CD14-positive monocyte (primary cell): ENCODE data around the gene CFAP410. TPM values are rescaled to one million over a fixed set of nuclear protein-coding genes. Genes with fewer than 3 reads are reported as not detected.

Experiments used
- DNase-seq, 3 donors: peaks; one replicate each; pipeline ENCODE4 v3.0.0-alpha.2; 2011 to 2022
- H2AFZ ChIP-seq: 2 replicates; pipeline ENCODE4 v1.6.0; 2012; ENCODE audit warnings: mild to moderate bottlenecking, low read depth, low read length, inconsistent platforms; ENCODE audit not compliant: insufficient read depth, poor library complexity, severe bottlenecking
- H3K27ac ChIP-seq, 2 donors: 1 replicate in 1 of 2; 2 replicates in 1 of 2; pipeline ENCODE4 v1.5.1; 2012 to 2013; ENCODE audit warnings: low read length in 2 of 2, control low read depth in 1 of 2, inconsistent platforms in 1 of 2, low read depth in 1 of 2, mild to moderate bottlenecking in 1 of 2
- H3K27me3 ChIP-seq, 2 donors: one replicate each; pipeline versions ENCODE4 v1.6.0 to v1.6.1; 2011 to 2013; ENCODE audit warnings: low read length in 2 of 2; ENCODE audit not compliant: control insufficient read depth in 2 of 2, insufficient read depth in 2 of 2
- H3K36me3 ChIP-seq, 2 donors: replicated peaks in 1 of 2; 1 replicate in 1 of 2; 2 replicates in 1 of 2; pipeline versions ENCODE4 v1.5.1 to v1.6.1; 2012 to 2013; ENCODE audit warnings: low read length in 2 of 2, control low read depth in 1 of 2, inconsistent platforms in 1 of 2, mild to moderate bottlenecking in 1 of 2; ENCODE audit not compliant: insufficient read depth in 2 of 2, control insufficient read depth in 1 of 2
- H3K4me1 ChIP-seq, 2 donors: 1 replicate in 1 of 2; 2 replicates in 1 of 2; pipeline versions ENCODE4 v1.5.1 to v1.6.1; 2012 to 2013; ENCODE audit warnings: low read length in 2 of 2, control low read depth in 1 of 2, inconsistent platforms in 1 of 2, mild to moderate bottlenecking in 1 of 2, moderate library complexity in 1 of 2; ENCODE audit not compliant: insufficient read depth in 2 of 2, control insufficient read depth in 1 of 2
- H3K4me2 ChIP-seq: replicated peaks from 2 replicates; pipeline ENCODE3; 2012; ENCODE audit warnings: low read length, moderate library complexity, mild to moderate bottlenecking; ENCODE audit not compliant: poor library complexity, severe bottlenecking; ENCODE audit errors: extremely low read depth
- H3K4me3 ChIP-seq, 3 experiments: fragments of 200-600 bp in 1 of 3; sonication (generic) in 1 of 3; replicated peaks in 1 of 3; 1 replicate in 2 of 3; 2 replicates in 1 of 3; pipeline ENCODE4 v1.5.1; 2011 to 2013; ENCODE audit warnings: low read length in 3 of 3, mild to moderate bottlenecking in 3 of 3, control low read depth in 2 of 3, low read depth in 2 of 3, inconsistent platforms in 1 of 3, moderate library complexity in 1 of 3
- H3K79me2 ChIP-seq: 2 replicates; pipeline ENCODE4 v1.6.0; 2012; ENCODE audit warnings: mild to moderate bottlenecking, control low read depth, inconsistent platforms, low read length, moderate library complexity; ENCODE audit not compliant: insufficient read depth
- H3K9ac ChIP-seq: 2 replicates; pipeline ENCODE4 v1.6.0; 2017; ENCODE audit warnings: low read length, mild to moderate bottlenecking; ENCODE audit not compliant: insufficient read depth, poor library complexity, severe bottlenecking
- H3K9me3 ChIP-seq, 2 donors: replicated peaks in 1 of 2; 1 replicate in 1 of 2; 2 replicates in 1 of 2; pipeline versions ENCODE4 v1.5.1 to v1.6.1; 2012 to 2013; ENCODE audit warnings: low read length in 2 of 2, control low read depth in 1 of 2; ENCODE audit not compliant: control insufficient read depth in 1 of 2, insufficient read depth in 1 of 2
- H4K20me1 ChIP-seq: 2 replicates; pipeline ENCODE4 v1.6.0; 2012; ENCODE audit warnings: mild to moderate bottlenecking, low read length, control low read depth, moderate library complexity; ENCODE audit not compliant: insufficient read depth
- H3K27ac Mint-ChIP-seq, 7 donors: one replicate each; pipeline ENCODE4 v1.8.0; 2020; ENCODE audit warnings: mild to moderate bottlenecking in 7 of 7, mixed read lengths in 7 of 7, moderate library complexity in 6 of 7, inconsistent platforms in 2 of 7
- H3K27me3 Mint-ChIP-seq, 3 donors: one replicate each; pipeline ENCODE4 v1.8.0; 2021 to 2022; ENCODE audit warnings: low read depth in 3 of 3, mild to moderate bottlenecking in 3 of 3, mixed read lengths in 3 of 3, moderate library complexity in 3 of 3, inconsistent platforms in 1 of 3
- H3K36me3 Mint-ChIP-seq, 2 donors: one replicate each; pipeline ENCODE4 v1.8.0; 2020; ENCODE audit warnings: mixed read lengths in 2 of 2, inconsistent platforms in 1 of 2, mild to moderate bottlenecking in 1 of 2
- H3K4me1 Mint-ChIP-seq: one replicate; pipeline ENCODE4 v1.8.0; 2020; ENCODE audit warnings: mild to moderate bottlenecking, mixed read lengths
- H3K4me3 Mint-ChIP-seq, 2 donors: one replicate each; pipeline ENCODE4 v1.8.0; 2020; ENCODE audit warnings: mild to moderate bottlenecking in 2 of 2, mixed read lengths in 2 of 2, moderate library complexity in 1 of 2
- H3K9me3 Mint-ChIP-seq, 7 donors: one replicate each; pipeline ENCODE4 v1.8.0; 2020 to 2022; ENCODE audit warnings: mixed read lengths in 7 of 7, mild to moderate bottlenecking in 6 of 7, moderate library complexity in 6 of 7, inconsistent platforms in 2 of 7
- WGBS: methylation state at CpG from one replicate; pipeline ENCODE4 v1.1.5; 2013; ENCODE audit warnings: missing lambda C conversion rate; ENCODE audit not compliant: insufficient coverage; 5-methylcytosine and 5-hydroxymethylcytosine counted together
- intact Hi-C, 2 donors: fragments of 100-400 bp; cut with micrococcal nuclease; formaldehyde crosslinking; loops; one replicate each; pipeline versions ENCODE4 v1.15.0 to v1.15.1; 2023
- polyA plus RNA-seq, 3 donors: library from polyadenylated mRNA; depleted of rRNA in 1 of 3; unstranded in 2 of 3; stranded (reverse) in 1 of 3; fragments of 300-500 nt in 2 of 3; fragments of >200 nt in 1 of 3; fragmentation: Illumina TruSeq in 2 of 3; gene quantifications; 1 replicate in 2 of 3; 2 replicates in 1 of 3; pipeline ENCODE4 v1.2.3, GENCODE V29; 2012 to 2021
- TF ChIP-seq, protein P1 (sequence below): fragments of 200-600 bp; IDR thresholded peaks from one replicate; pipeline ENCODE4 v1.8.0; 2022; ENCODE audit warnings: antibody characterized with exemption, mild to moderate bottlenecking

CFAP410 gene
- polyA plus RNA-seq, 3 donors = 14.8 to 23.5 (median 17.3) TPM

DNA sequence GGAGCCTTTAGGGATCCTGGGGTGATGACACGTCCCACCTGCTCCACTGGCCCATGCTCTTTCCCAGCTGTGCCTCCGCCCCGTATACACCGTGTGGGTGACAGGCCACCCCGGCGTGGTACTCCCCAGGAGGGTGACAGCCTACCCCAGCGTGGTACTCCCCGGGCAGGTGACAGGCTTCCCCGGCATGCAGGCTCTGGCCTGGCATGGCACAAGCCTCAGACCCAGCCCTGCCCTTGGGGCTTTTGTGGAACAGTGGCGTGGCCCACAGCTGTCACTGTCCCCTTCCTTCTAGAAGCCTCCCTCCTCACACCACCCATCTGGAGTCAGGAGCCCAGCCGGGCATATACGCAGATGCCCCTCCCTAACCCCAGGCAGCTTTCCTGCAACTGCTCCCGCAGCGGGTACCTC is 44.0 kb downstream of the CFAP410 start:
- Histone ChIP-seq H3K9ac (no peak overlapping the region), H3K36me3 (no peaks in the 10 kb centered on the region), H3K27ac (no peak overlapping the region), H3K4me1 (peaks cover 18 to 24% of the 10 kb centered on the region in 2 donors), H3K79me2 (peaks cover under 1% of the 10 kb centered on the region), H2AFZ (no peak overlapping the region), H3K4me3 (no peak overlapping the region), H3K4me2 (no peak overlapping the region), H4K20me1 (no peaks in the 10 kb centered on the region), H3K9me3 (no peaks in the 10 kb centered on the region), H3K27me3 (peaks cover 0 to 2% of the 10 kb centered on the region in 2 donors)
- Mint-ChIP-seq H3K27ac (no peak overlapping the region), H3K9me3 (peaks cover 0 to 3% (median 0%) of the 10 kb centered on the region in 7 donors), H3K27me3 (peaks cover 4 to 11% (median 5%) of the 10 kb centered on the region in 3 donors), H3K4me3 (no peak overlapping the region), H3K36me3 (no peaks in the 10 kb centered on the region), H3K4me1 (peaks cover 17% of the 10 kb centered on the region)
- intact Hi-C loops = no loop called here
- no peak for DNase-seq
- 73% methylated on average over 14 of the region's 14 CpGs for WGBS
- TF ChIP-seq, protein P1, sequence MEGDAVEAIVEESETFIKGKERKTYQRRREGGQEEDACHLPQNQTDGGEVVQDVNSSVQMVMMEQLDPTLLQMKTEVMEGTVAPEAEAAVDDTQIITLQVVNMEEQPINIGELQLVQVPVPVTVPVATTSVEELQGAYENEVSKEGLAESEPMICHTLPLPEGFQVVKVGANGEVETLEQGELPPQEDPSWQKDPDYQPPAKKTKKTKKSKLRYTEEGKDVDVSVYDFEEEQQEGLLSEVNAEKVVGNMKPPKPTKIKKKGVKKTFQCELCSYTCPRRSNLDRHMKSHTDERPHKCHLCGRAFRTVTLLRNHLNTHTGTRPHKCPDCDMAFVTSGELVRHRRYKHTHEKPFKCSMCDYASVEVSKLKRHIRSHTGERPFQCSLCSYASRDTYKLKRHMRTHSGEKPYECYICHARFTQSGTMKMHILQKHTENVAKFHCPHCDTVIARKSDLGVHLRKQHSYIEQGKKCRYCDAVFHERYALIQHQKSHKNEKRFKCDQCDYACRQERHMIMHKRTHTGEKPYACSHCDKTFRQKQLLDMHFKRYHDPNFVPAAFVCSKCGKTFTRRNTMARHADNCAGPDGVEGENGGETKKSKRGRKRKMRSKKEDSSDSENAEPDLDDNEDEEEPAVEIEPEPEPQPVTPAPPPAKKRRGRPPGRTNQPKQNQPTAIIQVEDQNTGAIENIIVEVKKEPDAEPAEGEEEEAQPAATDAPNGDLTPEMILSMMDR = no peak

DNA sequence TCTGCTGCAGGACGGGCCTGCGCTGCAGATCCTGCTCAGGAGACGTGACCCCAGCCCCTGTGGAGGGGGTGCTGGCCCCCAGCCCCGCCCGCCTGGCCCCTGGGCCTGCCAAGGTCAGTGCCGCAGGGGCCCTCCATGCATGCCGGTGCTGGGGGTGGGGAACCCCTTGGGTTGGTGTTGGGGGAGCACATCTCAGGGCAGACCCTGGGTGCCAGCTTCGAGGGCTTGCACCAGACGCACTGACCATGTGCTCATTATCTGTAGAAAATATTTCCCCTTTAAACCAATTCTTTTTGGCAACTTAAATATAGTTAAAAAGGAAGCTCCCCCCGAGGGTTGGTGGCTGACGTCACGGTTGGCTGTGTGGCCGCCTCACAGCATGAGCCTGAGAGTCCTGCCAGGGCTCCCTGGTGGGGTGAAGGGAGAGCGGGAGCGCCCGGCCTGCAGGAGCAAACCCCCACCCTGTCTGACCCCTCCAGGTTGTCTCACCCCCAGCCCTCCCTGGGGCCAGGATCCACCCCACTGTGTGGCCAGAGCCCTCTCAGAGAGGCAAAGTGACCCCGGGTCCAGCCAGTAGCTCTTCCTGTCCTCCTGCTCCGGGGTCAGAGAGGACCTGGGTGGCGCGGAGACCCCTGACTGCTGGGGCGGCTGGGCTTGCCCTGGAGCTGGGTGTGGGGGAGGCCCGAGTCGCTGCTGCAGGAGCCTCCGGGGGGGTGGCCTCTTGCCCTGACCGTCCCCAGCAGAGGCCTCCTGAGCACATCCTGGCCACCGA is 44.6 kb downstream of the CFAP410 start:
- H3K4me2 ChIP-seq = no peak overlapping the region
- DNase-seq = no peak
- no peaks in the 10 kb centered on the region for H4K20me1 ChIP-seq
- peaks cover 0 to 2% of the 10 kb centered on the region in 2 donors for H3K27me3 ChIP-seq
- Mint-ChIP-seq H3K9me3 (peaks cover 0 to 3% (median 0%) of the 10 kb centered on the region in 7 donors), H3K4me1 (peaks cover 17% of the 10 kb centered on the region), H3K27ac (no peak overlapping the region), H3K27me3 (peaks cover 4 to 11% (median 5%) of the 10 kb centered on the region in 3 donors), H3K36me3 (no peaks in the 10 kb centered on the region), H3K4me3 (no peak overlapping the region)
- TF ChIP-seq, protein P1 = no peak
- peaks cover 18 to 22% of the 10 kb centered on the region in 2 donors for H3K4me1 ChIP-seq
- WGBS = 94% methylated on average over 12 of the region's 26 CpGs
- no peak overlapping the region for H3K27ac ChIP-seq
- no peak overlapping the region for H2AFZ ChIP-seq
- H3K9ac ChIP-seq = no peak overlapping the region
- no peaks in the 10 kb centered on the region for H3K9me3 ChIP-seq
- H3K4me3 ChIP-seq = no peak overlapping the region
- no peaks in the 10 kb centered on the region for H3K79me2 ChIP-seq
- H3K36me3 ChIP-seq = no peaks in the 10 kb centered on the region
- intact Hi-C loops = no loop called here
